Cardiac muscle cell (in vitro differentiated cells and primary cell): ENCODE results near the gene S100A4. TPM values are rescaled to one million over a fixed set of nuclear protein-coding genes. Genes with fewer than 3 reads are reported as not detected.

Experiments used
- DNase-seq, 2 donors: peaks; one replicate each; pipeline versions ENCODE4 v3.0.0 to v3.0.0-alpha.2; 2010 to 2017; ENCODE audit warnings: low read depth in 1 of 2, low spot score in 1 of 2
- H3K27ac ChIP-seq: fragments of 200-600 bp; sonication (generic); 2 replicates; pipeline ENCODE4 v1.5.1; 2016
- H3K27me3 ChIP-seq: fragments of 200-600 bp; sonication (generic); 2 replicates; pipeline ENCODE4 v1.6.0; 2016; ENCODE audit warnings: control low read depth
- H3K36me3 ChIP-seq: fragments of 200-600 bp; sonication (generic); 2 replicates; pipeline ENCODE4 v1.5.1; 2016; ENCODE audit warnings: control low read depth
- H3K4me1 ChIP-seq: fragments of 200-600 bp; sonication (generic); 2 replicates; pipeline ENCODE4 v1.8.1; 2017; ENCODE audit warnings: low read depth, mild to moderate bottlenecking, mixed run types
- H3K4me3 ChIP-seq: fragments of 200-600 bp; sonication (generic); 2 replicates; pipeline ENCODE4 v1.5.1; 2016; ENCODE audit warnings: mild to moderate bottlenecking
- H3K9me3 ChIP-seq: fragments of 200-600 bp; sonication (generic); 2 replicates; pipeline ENCODE4 v1.5.1; 2017; ENCODE audit warnings: low read depth, mild to moderate bottlenecking, control low read depth
- CTCF ChIP-seq: IDR thresholded peaks from 2 replicates; pipeline ENCODE4 v1.5.1; 2012; ENCODE audit warnings: low read depth, mild to moderate bottlenecking, low read length
- polyA plus RNA-seq: library from polyadenylated mRNA; unstranded; fragments of >200 nt; fragmentation: Nextera tagmentation; extraction: Ambion mirVana; gene quantifications from 2 replicates; pipeline ENCODE4 v1.2.1, GENCODE V29; 2016
- total RNA-seq: library from RNA; depleted of rRNA; stranded (reverse); fragments of >200 nt; gene quantifications from 2 replicates; pipeline ENCODE4 v1.2.3, GENCODE V29; 2016

The S100A4 gene
- total and polyA plus RNA-seq, 2 experiments from 2014 or later = 89.4 to 133 TPM

- Histone ChIP-seq H3K9me3 (no peaks in the 10 kb centered on the region), H3K36me3 (no peaks in the 10 kb centered on the region), H3K27me3 (no peaks in the 10 kb centered on the region), H3K4me3 (no peak overlapping the region), H3K4me1 (no peaks in the 10 kb centered on the region), H3K27ac (no peak overlapping the region)
- no peak for TF ChIP-seq CTCF
- no peak for DNase-seq
Measured at GRCh38 chr1:153509036-153509435, 36.6 kb downstream of the S100A4 start.

- Histone ChIP-seq H3K4me1 (no peaks in the 10 kb centered on the region), H3K9me3 (no peaks in the 10 kb centered on the region), H3K36me3 (no peaks in the 10 kb centered on the region), H3K4me3 (no peak overlapping the region), H3K27ac (no peak overlapping the region), H3K27me3 (no peaks in the 10 kb centered on the region)
- DNase-seq = no peak
- TF ChIP-seq CTCF = no peak
Measured at GRCh38 chr1:153507926-153508583, 37.6 kb downstream of the S100A4 start.

GRCh38 chr1:153506831-153507413 lies 38.7 kb downstream of the S100A4 start:
- DNase-seq = peak in 1 of 2 donors; percentile 97
- Histone ChIP-seq H3K27me3 (no peaks in the 10 kb centered on the region), H3K36me3 (no peaks in the 10 kb centered on the region), H3K9me3 (no peaks in the 10 kb centered on the region), H3K27ac (no peak overlapping the region), H3K4me1 (no peaks in the 10 kb centered on the region), H3K4me3 (no peak overlapping the region)
- TF ChIP-seq CTCF = no peak

- Histone ChIP-seq H3K27ac (no peak overlapping the region), H3K9me3 (no peaks in the 10 kb centered on the region), H3K4me1 (no peaks in the 10 kb centered on the region), H3K27me3 (no peaks in the 10 kb centered on the region), H3K4me3 (no peak overlapping the region), H3K36me3 (no peaks in the 10 kb centered on the region)
- DNase-seq = no peak
- no peak for TF ChIP-seq CTCF
Measured at GRCh38 chr1:153506386-153506785, 39.2 kb downstream of the S100A4 start.

- H3K9me3 ChIP-seq = no peaks in the 10 kb centered on the region
- no peaks in the 10 kb centered on the region for H3K36me3 ChIP-seq
- no peak overlapping the region for H3K4me3 ChIP-seq
- H3K27ac ChIP-seq = no peak overlapping the region
- H3K4me1 ChIP-seq = no peaks in the 10 kb centered on the region
- H3K27me3 ChIP-seq = no peaks in the 10 kb centered on the region
- DNase-seq = no peak
- no peak for TF ChIP-seq CTCF
Measured at GRCh38 chr1:153505576-153505975, 40.0 kb downstream of the S100A4 start.
